Right cardiac atrium (tissue), 5 donors: ENCODE data around the gene PMFBP1. TPM values are rescaled to one million over a fixed set of nuclear protein-coding genes. Genes with fewer than 3 reads are reported as not detected.

Source experiments
- ATAC-seq, 2 donors: fragments of 200-7000 bp; cut with Tn5 transposase; one replicate each; pipeline versions ENCODE4 v1.8.0 to v1.9.1; 2020; ENCODE audit warnings: moderate library complexity in 2 of 2, mild to moderate bottlenecking in 1 of 2
- DNase-seq, 3 donors: peaks; one replicate each; pipeline ENCODE4 v3.0.0-alpha.2; 2020
- H3K27ac ChIP-seq: one replicate; pipeline ENCODE4 v1.5.1; 2013; ENCODE audit warnings: mild to moderate bottlenecking, low read length, control low read depth, moderate library complexity
- H3K27me3 ChIP-seq: one replicate; pipeline ENCODE4 v1.6.1; 2013; ENCODE audit not compliant: control insufficient read depth, insufficient read depth
- H3K4me1 ChIP-seq: one replicate; pipeline ENCODE4 v1.6.1; 2013; ENCODE audit warnings: low read length; ENCODE audit not compliant: control insufficient read depth, insufficient read depth
- H3K4me3 ChIP-seq: one replicate; pipeline ENCODE4 v1.5.1; 2013; ENCODE audit warnings: low read length, control low read depth
- H3K9me3 ChIP-seq: one replicate; pipeline ENCODE4 v1.6.1; 2013; ENCODE audit warnings: low read length; ENCODE audit not compliant: control insufficient read depth
- WGBS: extraction: QIAGEN DNeasy Blood & Tissue Kit; methylation state at CpG from one replicate; pipeline ENCODE4 v1.1.7; 2013; 5-methylcytosine and 5-hydroxymethylcytosine counted together
- intact Hi-C, 4 donors: fragments of 100-400 bp; cut with DNase I; formaldehyde crosslinking; loops; one replicate each; pipeline versions ENCODE4 v1.11.0 to v1.14.0; 2022 to 2023
- polyA plus RNA-seq: library from polyadenylated mRNA; stranded (reverse); fragments of 200-250 nt; gene quantifications from one replicate; pipeline ENCODE4 v1.2.3, GENCODE V29; 2013
- total RNA-seq, 4 donors: library from RNA; stranded (reverse); fragmentation: NEBNext Ultra II Directional; extraction: Animal tissue kit (Norgen Biotek cat#: 25700); gene quantifications; one replicate each; pipeline ENCODE4 v1.2.1, GENCODE V29; 2021
- donor health status: healthy with polysubstance abuse.
- donor health status: DM: no; HTN: yes; CAD: no.
- donor health status: DM: no; HTN: no; CAD: no.
- donor health status: DM: no; HTN: yes; CAD: no; lungs with severe emphysema.
- donor health status: DM: yes; HTN: yes; CAD: no.

The PMFBP1 gene
- total and polyA plus RNA-seq, 5 donors = 0.38 to 0.51 (median 0.43) TPM; not detected in 1

DNA sequence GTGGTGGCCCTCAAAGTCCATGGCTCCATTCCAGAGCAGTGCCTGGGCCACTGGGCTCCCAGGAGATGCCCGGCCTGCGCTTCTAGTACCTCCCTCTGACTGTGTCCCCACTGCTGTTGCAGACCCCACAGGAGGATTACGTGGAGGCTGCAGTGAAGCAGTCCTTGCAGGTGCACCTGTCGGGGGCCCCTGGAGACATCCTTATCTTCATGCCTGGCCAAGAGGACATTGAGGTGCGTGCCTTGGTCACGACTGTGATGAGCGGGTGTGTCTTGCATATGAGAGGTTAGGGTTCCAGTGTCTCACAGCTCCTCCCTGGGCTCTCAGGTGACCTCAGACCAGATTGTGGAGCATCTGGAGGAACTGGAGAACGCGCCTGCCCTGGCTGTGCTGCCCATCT lies 67.0 kb downstream of the PMFBP1 start:
- Histone ChIP-seq H3K4me3 (no peak overlapping the region), H3K9me3 (no peaks in the 10 kb centered on the region), H3K4me1 (no peaks in the 10 kb centered on the region), H3K27me3 (no peaks in the 10 kb centered on the region), H3K27ac (no peak overlapping the region)
- WGBS = 94% methylated on average over 9 of the region's 9 CpGs
- no peak for ATAC-seq
- DNase-seq = no peak
- intact Hi-C loops = loop anchor here in 2 of 4 donors (5.0 kb wide), 1 partner anchor 38 kb away; no protein-coding TSS in a partner anchor

DNA sequence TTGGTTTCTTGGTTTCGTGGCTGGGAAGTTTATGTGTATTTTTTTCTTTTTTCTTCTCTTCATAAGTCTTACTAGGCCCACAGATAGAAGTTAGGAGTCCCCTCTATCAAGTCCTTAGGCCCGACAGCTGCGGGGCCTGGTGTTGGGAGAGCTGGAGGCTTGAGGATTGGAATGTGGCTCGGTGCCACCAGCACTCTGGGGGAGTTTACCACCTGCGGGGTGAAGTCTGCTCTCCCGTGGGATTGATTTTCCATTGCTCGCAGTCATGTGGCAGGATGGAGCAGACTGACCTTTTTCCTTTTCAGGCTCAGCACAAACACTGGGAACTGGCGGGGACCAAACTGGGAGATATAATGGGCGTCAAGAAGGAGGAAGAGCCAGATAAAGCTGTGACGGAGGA lies 70.8 kb downstream of the PMFBP1 start:
- intact Hi-C loops = loop anchor here in 2 of 4 donors (5.0 kb wide), 1 partner anchor 34 kb away; no protein-coding TSS in a partner anchor
- ATAC-seq = no peak

DNA sequence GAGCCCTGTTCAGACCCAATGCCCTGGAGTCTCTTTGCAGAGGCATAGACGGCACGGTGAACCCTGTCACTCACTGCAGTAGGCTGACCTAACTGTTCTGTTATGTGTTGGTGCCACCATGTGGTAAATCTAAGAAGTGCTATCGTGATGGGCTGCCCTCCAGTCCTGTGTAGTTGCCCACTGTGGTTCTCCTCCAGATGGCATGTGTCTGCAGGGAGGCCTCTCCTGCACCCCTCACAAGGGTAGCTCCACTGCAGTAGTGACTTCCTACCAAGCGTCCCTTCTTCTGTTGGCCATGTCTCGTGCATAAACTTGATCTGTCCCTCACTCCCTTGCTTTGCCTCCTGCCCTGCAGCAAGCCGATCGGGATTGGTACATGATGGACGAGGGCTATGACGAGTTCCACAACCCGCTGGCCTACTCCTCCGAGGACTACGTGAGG lies 72.6 kb downstream of the PMFBP1 start:
- intact Hi-C loops = loop anchor here in 1 of 4 donors (10.0 kb wide), 1 partner anchor 85 kb away; no protein-coding TSS in a partner anchor
- H3K27me3 ChIP-seq = no peaks in the 10 kb centered on the region
- H3K4me1 ChIP-seq = no peaks in the 10 kb centered on the region
- 66% methylated on average over 12 of the region's 12 CpGs for WGBS
- H3K27ac ChIP-seq = no peak overlapping the region
- ATAC-seq (peak; percentile 66 to 79), DNase-seq (no peak)
- H3K4me3 ChIP-seq = no peak overlapping the region
- H3K9me3 ChIP-seq = no peaks in the 10 kb centered on the region

More for the DNA sequence above, 70.8 kb downstream of the PMFBP1 start:
- DNase-seq = no peak
- Histone ChIP-seq H3K4me3 (no peak overlapping the region), H3K27ac (no peak overlapping the region), H3K4me1 (no peaks in the 10 kb centered on the region), H3K9me3 (no peaks in the 10 kb centered on the region), H3K27me3 (no peaks in the 10 kb centered on the region)
- WGBS = 60% methylated on average over 10 of the region's 10 CpGs

DNA sequence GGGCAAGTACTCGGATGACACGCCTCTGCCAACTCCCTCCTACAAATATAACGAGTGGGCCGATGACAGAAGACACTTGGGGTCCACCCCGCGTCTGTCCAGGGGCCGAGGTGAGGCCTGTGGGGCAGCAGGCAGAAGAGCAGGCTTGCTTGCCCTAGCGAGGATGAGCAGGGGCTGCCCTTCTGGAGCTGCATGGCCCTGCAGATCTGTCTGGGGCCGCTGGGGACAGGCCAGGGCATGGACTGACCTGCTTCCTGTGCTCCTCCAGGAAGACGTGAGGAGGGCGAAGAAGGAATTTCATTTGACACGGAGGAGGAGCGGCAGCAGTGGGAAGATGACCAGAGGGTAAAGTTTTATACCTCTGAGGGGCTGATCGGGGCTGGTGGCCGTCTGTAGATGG lies 73.0 kb downstream of the PMFBP1 start:
- Histone ChIP-seq H3K4me1 (no peaks in the 10 kb centered on the region), H3K4me3 (no peak overlapping the region), H3K27ac (no peak overlapping the region), H3K9me3 (no peaks in the 10 kb centered on the region), H3K27me3 (no peaks in the 10 kb centered on the region)
- 79% methylated on average over 15 of the region's 15 CpGs for WGBS
- peak in 1 of 2 donors; percentile 4 for ATAC-seq
- intact Hi-C loops = loop anchor here in 1 of 4 donors (10.0 kb wide), 1 partner anchor 84 kb away; no protein-coding TSS in a partner anchor
- no peak for DNase-seq

DNA sequence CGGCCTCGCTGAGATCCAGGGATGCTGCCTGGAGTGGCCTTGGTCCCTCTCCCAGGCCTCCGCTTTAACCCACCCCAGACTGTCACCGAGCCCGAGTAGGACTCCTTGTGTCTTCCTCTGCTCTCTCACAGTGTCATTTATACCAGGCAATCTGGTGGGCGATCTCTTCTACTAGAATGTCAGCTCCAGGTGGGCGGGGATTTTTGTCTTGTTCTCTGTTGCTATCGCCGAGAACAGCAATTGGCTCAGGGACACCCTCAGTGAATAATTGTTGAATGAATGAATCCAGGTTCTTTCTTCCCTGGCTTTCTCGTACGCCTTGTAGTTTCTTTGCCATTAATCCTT lies 77.7 kb downstream of the PMFBP1 start:
- H3K27ac ChIP-seq = peak overlapping the region; percentile 95
- peaks cover 3% of the 10 kb centered on the region for H3K4me1 ChIP-seq
- no peaks in the 10 kb centered on the region for H3K27me3 ChIP-seq
- ATAC-seq (peak in 1 of 2 donors; percentile 6), DNase-seq (no peak)
- H3K4me3 ChIP-seq = peak overlapping the region; percentile 72
- 2% methylated on average over 11 of the region's 11 CpGs for WGBS
- no peaks in the 10 kb centered on the region for H3K9me3 ChIP-seq
- intact Hi-C loops = loop anchor here in 1 of 4 donors (10.0 kb wide), 1 partner anchor 79 kb away; no protein-coding TSS in a partner anchor

DNA sequence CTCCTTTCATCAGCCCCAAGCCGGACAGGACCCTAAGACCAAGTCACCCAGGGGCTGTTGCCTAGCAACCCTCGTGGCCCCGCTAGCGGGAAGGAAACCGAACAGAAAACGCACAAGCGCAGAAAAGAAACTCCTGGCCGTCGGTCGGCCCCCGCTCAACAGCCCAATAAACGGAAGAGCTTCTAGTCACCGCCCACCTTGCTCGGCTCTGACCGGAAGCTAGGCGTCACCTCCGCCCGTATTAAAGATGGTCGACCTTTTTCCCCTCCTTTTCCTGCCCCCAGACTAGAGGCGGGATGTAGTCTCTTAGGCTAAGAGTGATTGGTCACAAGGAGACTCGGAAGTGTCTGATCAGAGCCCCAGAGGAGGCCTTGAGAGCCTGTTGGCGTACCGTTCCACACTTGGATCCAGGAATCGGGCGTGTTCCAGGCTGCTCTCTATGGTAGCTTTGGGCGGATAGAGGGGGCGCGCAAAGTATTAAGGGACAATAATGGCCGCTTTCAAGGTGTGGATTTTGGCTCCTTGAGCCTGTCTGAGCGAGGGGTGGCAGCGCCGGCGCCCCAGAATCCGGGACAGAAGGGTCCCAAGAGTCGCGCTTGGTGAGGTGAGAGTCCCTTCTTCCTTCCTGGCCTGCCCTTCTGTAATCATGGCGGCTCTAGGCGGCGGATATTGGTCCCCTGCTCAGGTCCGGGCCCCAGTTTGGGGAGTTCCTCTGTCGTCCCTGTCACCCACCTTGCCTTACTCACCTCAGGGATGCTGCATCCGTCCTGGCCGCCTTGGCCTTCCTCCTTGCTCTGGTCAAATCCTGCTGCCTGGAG lies 78.3 kb downstream of the PMFBP1 start, which contains the start of the genes DHX38 and TXNL4B:
Gene DHX38 (plus strand): TSS at position 400 of the 818 bp plus-strand sequence. CDS start 2,311 bp downstream, outside the sequence.
Gene TXNL4B (minus strand): TSS at position 173 of the 818 bp plus-strand sequence. CDS start 2,871 bp downstream, outside the sequence.
- ATAC-seq = peak; percentile 100
- intact Hi-C loops = loop anchor here in 1 of 4 donors (10.0 kb wide), 1 partner anchor 79 kb away; no protein-coding TSS in a partner anchor
- Histone ChIP-seq H3K4me3 (peak within 1 kb of the TSS; percentile 72), H3K27me3 (no peaks in the 10 kb centered on the region), H3K9me3 (no peaks in the 10 kb centered on the region), H3K4me1 (peaks cover 3% of the 10 kb centered on the region), H3K27ac (peak within 1 kb of the TSS; percentile 95)
- WGBS = under 1% methylated on average over 43 of the region's 43 CpGs
- peak; percentile 94 to 97 (median 95) for DNase-seq

DNA sequence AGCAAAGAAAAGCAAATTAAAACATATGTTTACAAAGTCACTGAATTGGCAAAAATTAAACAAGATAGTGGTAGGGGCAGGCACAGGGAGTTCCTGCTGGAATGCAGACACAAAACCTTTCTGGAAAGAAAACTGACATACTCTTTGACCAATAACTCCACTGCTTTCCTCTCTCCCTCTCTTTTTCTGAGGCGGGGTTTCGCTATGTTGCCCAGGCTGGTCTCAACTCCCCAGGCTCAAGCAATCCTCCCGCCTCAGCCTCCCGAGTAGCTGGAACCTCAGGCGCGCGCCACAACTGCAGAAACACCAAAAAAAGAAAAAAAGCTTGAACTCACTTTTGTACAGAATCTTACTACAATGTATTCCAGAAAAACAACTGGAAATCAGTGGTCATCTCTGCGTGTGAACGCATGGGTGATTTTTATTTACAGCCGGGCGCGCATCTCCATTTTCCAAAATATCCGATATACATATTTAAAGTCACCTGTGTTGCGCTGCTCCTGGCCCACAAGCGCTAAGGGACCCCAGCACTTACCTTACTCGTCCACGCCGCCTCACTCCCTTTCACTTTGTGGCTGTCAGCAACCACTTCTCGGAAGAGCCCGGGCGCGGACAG lies 79.0 kb downstream of the PMFBP1 start:
- under 1% methylated on average over 22 of the region's 22 CpGs for WGBS
- intact Hi-C loops = loop anchor here in 1 of 4 donors (10.0 kb wide), 1 partner anchor 78 kb away; no protein-coding TSS in a partner anchor

DNA sequence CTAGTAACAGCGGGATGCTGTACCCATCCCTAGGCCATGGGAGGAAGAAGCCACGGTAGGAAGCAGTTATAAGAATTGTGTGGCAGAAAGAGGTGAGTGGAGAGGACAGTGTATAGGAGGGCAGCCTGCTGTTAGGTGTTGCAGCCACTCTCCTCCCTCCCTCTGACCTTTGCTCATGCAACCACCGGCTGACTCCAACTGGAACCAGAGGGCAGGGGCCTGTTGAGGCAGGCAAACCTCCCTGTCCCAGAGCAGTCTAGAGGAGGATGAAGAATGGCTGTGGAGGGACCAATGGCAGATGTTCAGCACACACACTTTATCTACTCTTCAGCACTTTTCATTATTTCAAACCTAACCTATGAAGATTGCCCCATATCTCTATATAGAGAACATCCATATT lies 80.7 kb downstream of the PMFBP1 start:
- Histone ChIP-seq H3K9me3 (no peaks in the 10 kb centered on the region), H3K27ac (no peak overlapping the region), H3K4me3 (no peak overlapping the region), H3K4me1 (peaks cover 3% of the 10 kb centered on the region), H3K27me3 (no peaks in the 10 kb centered on the region)
- DNase-seq = no peak
- intact Hi-C loops = loop anchor here in 1 of 4 donors (10.0 kb wide), 1 partner anchor 76 kb away; no protein-coding TSS in a partner anchor
- ATAC-seq = no peak
- 84% methylated on average over 3 of the region's 3 CpGs for WGBS

More for the DNA sequence above, 79.0 kb downstream of the PMFBP1 start:
- Histone ChIP-seq H3K27me3 (no peaks in the 10 kb centered on the region), H3K4me1 (peaks cover 3% of the 10 kb centered on the region), H3K27ac (peak overlapping the region; percentile 94), H3K9me3 (no peaks in the 10 kb centered on the region), H3K4me3 (peak overlapping the region; percentile 72)
- DNase-seq = peak in 1 of 3 donors; percentile 42
- ATAC-seq = peak in 1 of 2 donors; percentile 53

DNA sequence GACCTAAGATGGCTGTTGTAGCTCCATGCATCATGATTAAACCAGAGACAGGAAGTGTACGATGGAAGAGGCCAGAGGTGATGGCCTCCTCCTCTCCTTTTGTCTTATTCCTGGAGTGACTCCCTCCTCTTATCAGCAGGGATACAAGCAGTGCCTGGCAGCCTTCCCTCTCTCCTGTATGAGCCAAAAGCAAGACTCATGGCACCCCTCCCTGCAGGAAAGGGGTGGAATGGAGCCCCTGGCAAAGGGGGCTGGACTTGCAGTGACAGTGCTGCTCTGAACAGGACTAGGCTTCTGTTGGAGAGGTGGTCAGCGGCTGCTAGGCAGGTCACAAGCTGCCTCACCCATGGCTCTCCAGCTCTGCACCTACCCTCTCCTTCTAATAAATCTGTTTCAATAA lies 87.0 kb downstream of the PMFBP1 start:
- peak; percentile 86 to 87 for ATAC-seq
- intact Hi-C loops = no loop called here

DNA sequence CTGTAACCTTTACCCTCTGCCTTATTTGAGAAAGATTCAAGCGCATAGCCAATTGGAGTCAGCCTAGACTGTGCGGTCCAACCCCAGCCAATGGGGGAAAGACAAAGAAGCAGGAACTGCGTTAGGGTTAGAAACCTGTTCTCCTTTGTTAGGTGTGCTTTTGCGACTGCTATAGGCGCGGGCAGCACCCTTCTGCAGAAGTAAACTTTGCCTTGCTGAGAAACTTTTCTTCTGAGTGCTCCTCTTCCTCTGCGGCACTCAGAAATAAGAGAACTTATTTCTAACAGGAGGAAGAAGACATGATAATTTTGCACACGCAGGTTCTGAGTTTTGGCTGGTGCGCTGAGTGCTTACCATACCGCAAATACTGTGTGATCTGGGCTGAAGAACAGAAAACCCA lies 87.5 kb downstream of the PMFBP1 start:
- no peak for ATAC-seq
- Histone ChIP-seq H3K9me3 (no peaks in the 10 kb centered on the region), H3K27ac (peak overlapping the region; percentile 36), H3K4me1 (peaks cover 6% of the 10 kb centered on the region), H3K4me3 (no peak overlapping the region), H3K27me3 (no peaks in the 10 kb centered on the region)
- DNase-seq = no peak
- 98% methylated on average over 10 of the region's 10 CpGs for WGBS
- intact Hi-C loops = no loop called here

More for the DNA sequence above, 87.0 kb downstream of the PMFBP1 start:
- Histone ChIP-seq H3K9me3 (no peaks in the 10 kb centered on the region), H3K4me3 (no peak overlapping the region), H3K4me1 (peaks cover 6% of the 10 kb centered on the region), H3K27ac (peak overlapping the region; percentile 36), H3K27me3 (no peaks in the 10 kb centered on the region)
- WGBS = 77% methylated on average over 2 of the region's 2 CpGs
- peak; percentile 61 to 87 (median 71) for DNase-seq
